Mucosa of descending colon (tissue), 3 donors: ENCODE data around the gene PADI1. TPM values are rescaled to one million over a fixed set of nuclear protein-coding genes. Genes with fewer than 3 reads are reported as not detected.

ENCODE experiments used
- ATAC-seq: fragments of 200-7000 bp; cut with Tn5 transposase; one replicate; pipeline ENCODE4 v1.9.1; 2020; ENCODE audit warnings: mild to moderate bottlenecking, moderate library complexity
- DNase-seq, 3 donors: peaks; one replicate each; pipeline ENCODE4 v3.0.0-alpha.2; 2020
- H3K36me3 ChIP-seq: fragments of 200-600 bp; one replicate; pipeline ENCODE4 v1.8.0; 2021; ENCODE audit warnings: low read depth, mild to moderate bottlenecking
- H3K4me1 ChIP-seq: fragments of 200-600 bp; one replicate; pipeline ENCODE4 v1.8.0; 2021; ENCODE audit warnings: low read depth, mild to moderate bottlenecking
- H3K4me3 ChIP-seq: fragments of 200-600 bp; one replicate; pipeline ENCODE4 v1.8.0; 2021; ENCODE audit warnings: mild to moderate bottlenecking
- H3K9me3 ChIP-seq: fragments of 200-600 bp; one replicate; pipeline ENCODE4 v1.8.0; 2021; ENCODE audit warnings: mild to moderate bottlenecking
- CTCF ChIP-seq: fragments of 200-600 bp; IDR thresholded peaks from one replicate; pipeline ENCODE4 v1.8.0; 2022; ENCODE audit warnings: antibody characterized with exemption, mild to moderate bottlenecking
- intact Hi-C, 2 donors: fragments of 100-400 bp; cut with DNase I in 1 of 2; cut with micrococcal nuclease in 1 of 2; formaldehyde crosslinking; loops; one replicate each; pipeline versions ENCODE4 v1.11.0 to v1.11.1; 2022; cut with DNase I, micrococcal nuclease
- total RNA-seq, 3 donors: library from RNA; stranded (reverse); fragmentation: NEBNext Ultra II Directional in 2 of 3; extraction: Animal tissue kit (Norgen Biotek cat#: 25700) in 2 of 3; gene quantifications; one replicate each; pipeline versions ENCODE4 v1.2.1 to v1.2.4, GENCODE V29; 2021 to 2023
- donor health status: DM: no; HTN: no; CAD: no; lungs with moderate emphysema.
- donor health status: DM: no; HTN: no; CAD: no.
- donor health status: DM: no; HTN: yes; CAD: no.

The PADI1 gene
- total RNA-seq, 3 donors from 2014 or later, result 0.25 to 0.65 (median 0.38) TPM

- no peak for ATAC-seq
- H3K36me3 ChIP-seq, result no peaks in the 10 kb centered on the region
- H3K4me1 ChIP-seq, result no peaks in the 10 kb centered on the region
- DNase-seq, result no peak
- H3K9me3 ChIP-seq, result no peaks in the 10 kb centered on the region
- TF ChIP-seq CTCF, result no peak
- H3K4me3 ChIP-seq, result no peak overlapping the region
- intact Hi-C loops, result no loop called here
Measured at GRCh38 chr1:17200756-17201155, 4.2 kb upstream of the PADI1 start.

GRCh38 chr1:17201201-17202021, 3.5 kb upstream of the PADI1 start:
- ATAC-seq (no peak), DNase-seq (peak in 2 of 3 donors; percentile 14 to 40)
- Histone ChIP-seq H3K4me3 (no peak overlapping the region), H3K4me1 (no peaks in the 10 kb centered on the region), H3K9me3 (no peaks in the 10 kb centered on the region), H3K36me3 (no peaks in the 10 kb centered on the region)
- intact Hi-C loops, result no loop called here
- TF ChIP-seq CTCF, result no peak

- DNase-seq (peak in 1 of 3 donors; percentile 8), ATAC-seq (no peak)
- Histone ChIP-seq H3K4me1 (no peaks in the 10 kb centered on the region), H3K4me3 (no peak overlapping the region), H3K9me3 (no peaks in the 10 kb centered on the region), H3K36me3 (no peaks in the 10 kb centered on the region)
- no peak for TF ChIP-seq CTCF
- intact Hi-C loops, result no loop called here
Measured at GRCh38 chr1:17205652-17206051, 724 bp downstream of the PADI1 start.

- no peak for TF ChIP-seq CTCF
- no peak for ATAC-seq
- intact Hi-C loops, result no loop called here
Measured at GRCh38 chr1:17206196-17206595, 1.3 kb downstream of the PADI1 start.

GRCh38 chr1:17207046-17207445, 2.1 kb downstream of the PADI1 start:
- ATAC-seq, result peak; percentile 69
- TF ChIP-seq CTCF, result no peak
- no peaks in the 10 kb centered on the region for H3K4me1 ChIP-seq

More at GRCh38 chr1:17206196-17206595, 1.3 kb downstream of the PADI1 start:
- peak in 2 of 3 donors; percentile 9 to 18 for DNase-seq
- Histone ChIP-seq H3K36me3 (no peaks in the 10 kb centered on the region), H3K4me1 (no peaks in the 10 kb centered on the region), H3K9me3 (no peaks in the 10 kb centered on the region), H3K4me3 (no peak overlapping the region)

More at GRCh38 chr1:17207046-17207445, 2.1 kb downstream of the PADI1 start:
- no peaks in the 10 kb centered on the region for H3K36me3 ChIP-seq
- intact Hi-C loops, result no loop called here
- no peak overlapping the region for H3K4me3 ChIP-seq
- no peaks in the 10 kb centered on the region for H3K9me3 ChIP-seq
- peak in 2 of 3 donors; percentile 29 to 61 for DNase-seq
